ENCODE results near the gene KCNMA1. TPM values are rescaled to one million over a fixed set of nuclear protein-coding genes. Genes with fewer than 3 reads are reported as not detected.

The KCNMA1 gene
- total RNA-seq, 4 donors from 2014 or later, result 66.8 to 96.5 (median 78.9) TPM

- Histone ChIP-seq H3K9me3 (no peaks in the 10 kb centered on the region), H3K4me3 (no peak overlapping the region), H3K36me3 (no peaks in the 10 kb centered on the region), H3K27ac (no peak overlapping the region), H3K4me1 (peaks cover 0 to 3% of the 10 kb centered on the region in 2 donors), H3K27me3 (no peaks in the 10 kb centered on the region)
- in situ Hi-C loops (cut with MboI; ENCODE audit: low sequenced_read_pairs in 4 of 4), result no loop called here
- intact Hi-C loops (cut with DNase I; ENCODE audit: low total_unique reads), result no loop called here
- DNase-seq (no peak), ATAC-seq (no peak)
- TF ChIP-seq POLR2A (IDR thresholded peaks at IDR 0.05), result no peak
- TF ChIP-seq CTCF (IDR thresholded peaks at IDR 0.05 in 4 of 5, conservative IDR thresholded peaks at IDR 0.05 in 1 of 5), result no peak
Measured at GRCh38 chr10:77021966-77022490, 615.6 kb downstream of the KCNMA1 start.

- TF ChIP-seq POLR2A (IDR thresholded peaks at IDR 0.05) (no peak), CTCF (IDR thresholded peaks at IDR 0.05 in 4 of 5, conservative IDR thresholded peaks at IDR 0.05 in 1 of 5) (no peak)
- in situ Hi-C loops (cut with MboI; ENCODE audit: low sequenced_read_pairs in 4 of 4), result no loop called here
- Histone ChIP-seq H3K4me3 (no peak overlapping the region), H3K4me1 (peaks cover 0 to 3% of the 10 kb centered on the region in 2 donors), H3K36me3 (no peaks in the 10 kb centered on the region), H3K27me3 (no peaks in the 10 kb centered on the region), H3K27ac (no peak overlapping the region), H3K9me3 (no peaks in the 10 kb centered on the region)
- no peak for DNase-seq
- no peak for ATAC-seq
- intact Hi-C loops (cut with DNase I; ENCODE audit: low total_unique reads), result no loop called here
Measured at GRCh38 chr10:77020426-77021040, 617.1 kb downstream of the KCNMA1 start.

- Histone ChIP-seq H3K36me3 (no peaks in the 10 kb centered on the region), H3K27ac (no peak overlapping the region), H3K4me3 (no peak overlapping the region), H3K9me3 (no peaks in the 10 kb centered on the region), H3K4me1 (peaks cover 18 to 22% of the 10 kb centered on the region in 2 donors), H3K27me3 (no peaks in the 10 kb centered on the region)
- ATAC-seq, result no peak
- intact Hi-C loops (cut with DNase I; ENCODE audit: low total_unique reads), result loop anchor here (5.0 kb wide), 1 partner anchor 85 kb away; no protein-coding TSS in a partner anchor
- in situ Hi-C loops (cut with MboI; ENCODE audit: low sequenced_read_pairs in 4 of 4), result no loop called here
- TF ChIP-seq POLR2A (IDR thresholded peaks at IDR 0.05) (no peak), CTCF (IDR thresholded peaks at IDR 0.05 in 4 of 5, conservative IDR thresholded peaks at IDR 0.05 in 1 of 5) (no peak)
- DNase-seq, result no peak
Measured at GRCh38 chr10:77016855-77017254, 620.8 kb downstream of the KCNMA1 start.

GRCh38 chr10:77016278-77016815 is 621.3 kb downstream of the KCNMA1 start:
- no peaks in the 10 kb centered on the region for H3K27me3 ChIP-seq
- H3K4me3 ChIP-seq, result no peak overlapping the region
- ATAC-seq (no peak), DNase-seq (no peak)
- TF ChIP-seq CTCF (IDR thresholded peaks at IDR 0.05 in 4 of 5, conservative IDR thresholded peaks at IDR 0.05 in 1 of 5), result no peak
- TF ChIP-seq POLR2A (IDR thresholded peaks at IDR 0.05), result no peak
- H3K27ac ChIP-seq, result no peak overlapping the region
- in situ Hi-C loops (cut with MboI; ENCODE audit: low sequenced_read_pairs in 4 of 4), result no loop called here
- no peaks in the 10 kb centered on the region for H3K36me3 ChIP-seq
- no peaks in the 10 kb centered on the region for H3K9me3 ChIP-seq
- H3K4me1 ChIP-seq, result peaks cover 21 to 26% of the 10 kb centered on the region in 2 donors
- intact Hi-C loops (cut with DNase I; ENCODE audit: low total_unique reads), result loop anchor here (5.0 kb wide), 1 partner anchor 86 kb away; no protein-coding TSS in a partner anchor
